SK-N-SH (cell line): ENCODE results near the gene EGLN3.

ENCODE experiments used
- EP300 ChIP-seq, 2 experiments: IDR thresholded peaks; 2 replicates each; pipeline versions ENCODE4 v1.4.0 to v1.6.1; 2012; ENCODE audit warnings: borderline replicate concordance in 1 of 2, low read depth in 1 of 2, low read length in 1 of 2
- EZH2phosphoT487 ChIP-seq: fragments of 200-600 bp; sonication (generic); IDR thresholded peaks from 2 replicates; pipeline ENCODE4 v1.6.1; 2017; ENCODE audit warnings: low read depth, mixed run types, mild to moderate bottlenecking, antibody characterized with exemption, moderate library complexity, borderline replicate concordance
- FOXJ3 ChIP-seq: sonication (generic); formaldehyde crosslinking; IDR thresholded peaks from 2 replicates; pipeline ENCODE4 v1.5.1; 2020; ENCODE audit warnings: mild to moderate bottlenecking, missing genetic modification reagents
- GABPA ChIP-seq: IDR thresholded peaks from 2 replicates; pipeline ENCODE4 v1.4.0; 2012; ENCODE audit warnings: low read depth, mild to moderate bottlenecking
- MXI1 ChIP-seq: IDR thresholded peaks from 2 replicates; pipeline ENCODE4 v1.6.1; 2012; ENCODE audit warnings: mild to moderate bottlenecking, low read depth, low read length, improper control_type of control experiment
- POLR2AphosphoS5 ChIP-seq: IDR thresholded peaks from 2 replicates; pipeline ENCODE4 v1.6.1; 2012; ENCODE audit warnings: low read depth, low read length
- RXRA ChIP-seq: IDR thresholded peaks from 2 replicates; pipeline ENCODE4 v1.4.0; 2012; ENCODE audit warnings: low read depth, mild to moderate bottlenecking, borderline replicate concordance
- SMC3 ChIP-seq: IDR thresholded peaks from 2 replicates; pipeline ENCODE4 v1.6.1; 2012; ENCODE audit warnings: low read depth, low read length, improper control_type of control experiment
- TAF1 ChIP-seq: IDR thresholded peaks from 2 replicates; pipeline ENCODE4 v1.6.1; 2012; ENCODE audit warnings: low read depth, mild to moderate bottlenecking, low read length, moderate library complexity, borderline replicate concordance
- TEAD4 ChIP-seq: IDR thresholded peaks from 2 replicates; pipeline ENCODE4 v1.4.0; 2012; ENCODE audit warnings: mild to moderate bottlenecking, borderline replicate concordance; ENCODE audit not compliant: insufficient read depth
- TF ChIP-seq, protein P1 (sequence below): IDR thresholded peaks from 2 replicates; pipeline ENCODE4 v1.4.0; 2012; ENCODE audit warnings: low read depth, borderline replicate concordance
- TF ChIP-seq, protein P2 (sequence below): fragments of 200-600 bp; sonication (generic); IDR thresholded peaks from 2 replicates; pipeline ENCODE4 v1.6.1; 2017; ENCODE audit warnings: antibody characterized with exemption, mild to moderate bottlenecking, moderate library complexity
- TF ChIP-seq, protein P3 (sequence below): fragments of 150-350 bp; IDR thresholded peaks from 2 replicates; pipeline ENCODE4 v1.6.1; 2017; ENCODE audit warnings: antibody characterized with exemption, low read length, low read depth, borderline replicate concordance
- TF ChIP-seq, protein P4 (sequence below): IDR thresholded peaks from 2 replicates; pipeline ENCODE4 v1.6.1; 2012; ENCODE audit warnings: mild to moderate bottlenecking, low read depth, low read length, moderate library complexity

DNA sequence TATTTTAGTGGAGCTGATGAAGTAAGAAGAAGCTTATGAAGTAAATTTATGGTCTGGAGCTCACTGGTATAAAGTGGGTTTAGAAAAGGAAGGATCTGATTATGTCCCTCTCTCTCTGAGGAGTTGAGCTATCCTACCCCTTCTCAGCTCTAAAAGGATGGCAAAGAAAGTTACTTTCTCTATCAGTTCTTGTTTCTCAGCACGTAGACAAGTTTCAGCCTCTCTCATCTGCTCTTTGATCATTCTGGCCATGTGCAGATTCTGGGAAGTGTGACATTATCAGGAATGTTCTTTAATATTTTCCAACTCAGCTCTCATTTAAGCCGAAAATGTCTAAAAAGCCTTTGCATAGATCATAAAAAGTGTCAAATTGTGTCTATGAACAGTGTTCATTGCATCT lies 5.8 kb upstream of the EGLN3 start:
- TF ChIP-seq POLR2AphosphoS5 = no peak
- TF ChIP-seq, protein P1, sequence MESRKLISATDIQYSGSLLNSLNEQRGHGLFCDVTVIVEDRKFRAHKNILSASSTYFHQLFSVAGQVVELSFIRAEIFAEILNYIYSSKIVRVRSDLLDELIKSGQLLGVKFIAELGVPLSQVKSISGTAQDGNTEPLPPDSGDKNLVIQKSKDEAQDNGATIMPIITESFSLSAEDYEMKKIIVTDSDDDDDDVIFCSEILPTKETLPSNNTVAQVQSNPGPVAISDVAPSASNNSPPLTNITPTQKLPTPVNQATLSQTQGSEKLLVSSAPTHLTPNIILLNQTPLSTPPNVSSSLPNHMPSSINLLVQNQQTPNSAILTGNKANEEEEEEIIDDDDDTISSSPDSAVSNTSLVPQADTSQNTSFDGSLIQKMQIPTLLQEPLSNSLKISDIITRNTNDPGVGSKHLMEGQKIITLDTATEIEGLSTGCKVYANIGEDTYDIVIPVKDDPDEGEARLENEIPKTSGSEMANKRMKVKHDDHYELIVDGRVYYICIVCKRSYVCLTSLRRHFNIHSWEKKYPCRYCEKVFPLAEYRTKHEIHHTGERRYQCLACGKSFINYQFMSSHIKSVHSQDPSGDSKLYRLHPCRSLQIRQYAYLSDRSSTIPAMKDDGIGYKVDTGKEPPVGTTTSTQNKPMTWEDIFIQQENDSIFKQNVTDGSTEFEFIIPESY = no peak
- no peak for TF ChIP-seq TEAD4
- TF ChIP-seq, protein P2, sequence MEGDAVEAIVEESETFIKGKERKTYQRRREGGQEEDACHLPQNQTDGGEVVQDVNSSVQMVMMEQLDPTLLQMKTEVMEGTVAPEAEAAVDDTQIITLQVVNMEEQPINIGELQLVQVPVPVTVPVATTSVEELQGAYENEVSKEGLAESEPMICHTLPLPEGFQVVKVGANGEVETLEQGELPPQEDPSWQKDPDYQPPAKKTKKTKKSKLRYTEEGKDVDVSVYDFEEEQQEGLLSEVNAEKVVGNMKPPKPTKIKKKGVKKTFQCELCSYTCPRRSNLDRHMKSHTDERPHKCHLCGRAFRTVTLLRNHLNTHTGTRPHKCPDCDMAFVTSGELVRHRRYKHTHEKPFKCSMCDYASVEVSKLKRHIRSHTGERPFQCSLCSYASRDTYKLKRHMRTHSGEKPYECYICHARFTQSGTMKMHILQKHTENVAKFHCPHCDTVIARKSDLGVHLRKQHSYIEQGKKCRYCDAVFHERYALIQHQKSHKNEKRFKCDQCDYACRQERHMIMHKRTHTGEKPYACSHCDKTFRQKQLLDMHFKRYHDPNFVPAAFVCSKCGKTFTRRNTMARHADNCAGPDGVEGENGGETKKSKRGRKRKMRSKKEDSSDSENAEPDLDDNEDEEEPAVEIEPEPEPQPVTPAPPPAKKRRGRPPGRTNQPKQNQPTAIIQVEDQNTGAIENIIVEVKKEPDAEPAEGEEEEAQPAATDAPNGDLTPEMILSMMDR = no peak
- no peak for TF ChIP-seq EZH2phosphoT487
- no peak for TF ChIP-seq TAF1
- TF ChIP-seq FOXJ3 = no peak
- TF ChIP-seq EP300 (IDR thresholded peaks at IDR 0.05; ENCODE audit: borderline replicate concordance in 1 of 2, low read depth in 1 of 2, low read length in 1 of 2) = no peak
- TF ChIP-seq MXI1 = no peak
- TF ChIP-seq, protein P3, sequence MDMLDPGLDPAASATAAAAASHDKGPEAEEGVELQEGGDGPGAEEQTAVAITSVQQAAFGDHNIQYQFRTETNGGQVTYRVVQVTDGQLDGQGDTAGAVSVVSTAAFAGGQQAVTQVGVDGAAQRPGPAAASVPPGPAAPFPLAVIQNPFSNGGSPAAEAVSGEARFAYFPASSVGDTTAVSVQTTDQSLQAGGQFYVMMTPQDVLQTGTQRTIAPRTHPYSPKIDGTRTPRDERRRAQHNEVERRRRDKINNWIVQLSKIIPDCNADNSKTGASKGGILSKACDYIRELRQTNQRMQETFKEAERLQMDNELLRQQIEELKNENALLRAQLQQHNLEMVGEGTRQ = no peak
- TF ChIP-seq SMC3 = no peak
- TF ChIP-seq RXRA = no peak
- TF ChIP-seq, protein P4, sequence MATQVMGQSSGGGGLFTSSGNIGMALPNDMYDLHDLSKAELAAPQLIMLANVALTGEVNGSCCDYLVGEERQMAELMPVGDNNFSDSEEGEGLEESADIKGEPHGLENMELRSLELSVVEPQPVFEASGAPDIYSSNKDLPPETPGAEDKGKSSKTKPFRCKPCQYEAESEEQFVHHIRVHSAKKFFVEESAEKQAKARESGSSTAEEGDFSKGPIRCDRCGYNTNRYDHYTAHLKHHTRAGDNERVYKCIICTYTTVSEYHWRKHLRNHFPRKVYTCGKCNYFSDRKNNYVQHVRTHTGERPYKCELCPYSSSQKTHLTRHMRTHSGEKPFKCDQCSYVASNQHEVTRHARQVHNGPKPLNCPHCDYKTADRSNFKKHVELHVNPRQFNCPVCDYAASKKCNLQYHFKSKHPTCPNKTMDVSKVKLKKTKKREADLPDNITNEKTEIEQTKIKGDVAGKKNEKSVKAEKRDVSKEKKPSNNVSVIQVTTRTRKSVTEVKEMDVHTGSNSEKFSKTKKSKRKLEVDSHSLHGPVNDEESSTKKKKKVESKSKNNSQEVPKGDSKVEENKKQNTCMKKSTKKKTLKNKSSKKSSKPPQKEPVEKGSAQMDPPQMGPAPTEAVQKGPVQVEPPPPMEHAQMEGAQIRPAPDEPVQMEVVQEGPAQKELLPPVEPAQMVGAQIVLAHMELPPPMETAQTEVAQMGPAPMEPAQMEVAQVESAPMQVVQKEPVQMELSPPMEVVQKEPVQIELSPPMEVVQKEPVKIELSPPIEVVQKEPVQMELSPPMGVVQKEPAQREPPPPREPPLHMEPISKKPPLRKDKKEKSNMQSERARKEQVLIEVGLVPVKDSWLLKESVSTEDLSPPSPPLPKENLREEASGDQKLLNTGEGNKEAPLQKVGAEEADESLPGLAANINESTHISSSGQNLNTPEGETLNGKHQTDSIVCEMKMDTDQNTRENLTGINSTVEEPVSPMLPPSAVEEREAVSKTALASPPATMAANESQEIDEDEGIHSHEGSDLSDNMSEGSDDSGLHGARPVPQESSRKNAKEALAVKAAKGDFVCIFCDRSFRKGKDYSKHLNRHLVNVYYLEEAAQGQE = no peak
- no peak for TF ChIP-seq GABPA
